Stimulated activated CD8-positive, alpha-beta memory T cell treated with anti-CD3 and anti-CD28 coated beads, Interleukin-4, amount 100 ng/mL, for 4 hours (primary cell): ENCODE data around the gene GBA2.
A peak's percentile ranks its signal among the peaks of the same experiment; 100 is the strongest.

ENCODE experiments used
- DNase-seq, 2 donors: peaks; one replicate each; pipeline ENCODE4 v3.0.0-alpha.2; 2020; ENCODE audit warnings: low read depth in 2 of 2, low spot score in 1 of 2

Gene GBA2

GRCh38 chr9:35748858-35749514, at the start of gene GBA2, which contains the start of gene RGP1:
Gene GBA2 (minus strand): TSS chr9:35749228. CDS start chr9:35748704, 524 bp downstream.
Gene RGP1 (plus strand): TSS chr9:35749287. CDS start chr9:35749756, 469 bp downstream.
- DNase-seq = peak in 1 of 2 donors; percentile 47

GRCh38 chr9:35797311-35798109, 48.5 kb upstream of the GBA2 start:
- no peak for DNase-seq

GRCh38 chr9:35795695-35796094, 46.7 kb upstream of the GBA2 start:
- no peak for DNase-seq

GRCh38 chr9:35793461-35793860, 44.4 kb upstream of the GBA2 start:
- no peak for DNase-seq

- no peak for DNase-seq
These were observed 43.8 kb upstream of the GBA2 start for GRCh38 chr9:35792826-35793225.

GRCh38 chr9:35792024-35792813, 43.2 kb upstream of the GBA2 start:
- DNase-seq = no peak

- no peak for DNase-seq
These were observed 42.4 kb upstream of the GBA2 start, which contains the start of gene NPR2 for GRCh38 chr9:35791297-35791921. Gene NPR2 (plus strand): TSS chr9:35791591. CDS start chr9:35792409, 818 bp downstream.

GRCh38 chr9:35790385-35791296, 41.6 kb upstream of the GBA2 start:
- peak; percentile 21 to 28 for DNase-seq

- DNase-seq = no peak
These were observed 41.0 kb upstream of the GBA2 start for GRCh38 chr9:35790025-35790384.

- no peak for DNase-seq
These were observed 40.5 kb upstream of the GBA2 start for GRCh38 chr9:35789541-35789940.

- no peak for DNase-seq
These were observed 34.4 kb upstream of the GBA2 start for GRCh38 chr9:35783418-35783817.

GRCh38 chr9:35781066-35781465, 32.0 kb upstream of the GBA2 start:
- no peak for DNase-seq

- DNase-seq = no peak
These were observed 29.5 kb upstream of the GBA2 start for GRCh38 chr9:35778496-35778895.

GRCh38 chr9:35776018-35776417, 27.0 kb upstream of the GBA2 start:
- DNase-seq = no peak

GRCh38 chr9:35774907-35775635, 26.0 kb upstream of the GBA2 start:
- DNase-seq = no peak

- DNase-seq = no peak
These were observed 22.9 kb upstream of the GBA2 start for GRCh38 chr9:35771943-35772342.

- no peak for DNase-seq
These were observed 22.5 kb upstream of the GBA2 start for GRCh38 chr9:35771534-35771933.

GRCh38 chr9:35771075-35771433, 22.0 kb upstream of the GBA2 start:
- DNase-seq = no peak

GRCh38 chr9:35769763-35770162, 20.7 kb upstream of the GBA2 start:
- no peak for DNase-seq

GRCh38 chr9:35767458-35767857, 18.4 kb upstream of the GBA2 start:
- no peak for DNase-seq
